BLaER1 treated with 17β-estradiol and CSF1 and Interleukin-3, amounts not matched to agents 10 nM and 100 nM (cell line): ENCODE measurements around the gene PTX4.
"Not testable (repeated sequence)": the region's sequence is repeated elsewhere in the genome, so short reads cannot be mapped to it uniquely, and the experiment has no call there.

Source experiments
- H3K27ac ChIP-seq, 11 experiments: shearing (Covaris generic); formaldehyde crosslinking; 2 replicates each; pipeline ENCODE4 v1.8.1; 2022
- H3K27me3 ChIP-seq, 11 experiments: shearing (Covaris generic); formaldehyde crosslinking; 2 replicates each; pipeline ENCODE4 v1.8.1; 2022
- H3K36me3 ChIP-seq, 11 experiments: shearing (Covaris generic); formaldehyde crosslinking; 2 replicates each; pipeline ENCODE4 v1.8.1; 2022
- H3K4me1 ChIP-seq, 10 experiments: shearing (Covaris generic); formaldehyde crosslinking; 2 replicates each; pipeline ENCODE4 v1.8.1; 2022
- H3K4me2 ChIP-seq, 11 experiments: shearing (Covaris generic); formaldehyde crosslinking; 2 replicates each; pipeline ENCODE4 v1.8.1; 2022
- H3K4me3 ChIP-seq, 10 experiments: shearing (Covaris generic); formaldehyde crosslinking; 2 replicates each; pipeline ENCODE4 v1.8.1; 2022
- H3K9ac ChIP-seq, 11 experiments: shearing (Covaris generic); formaldehyde crosslinking; 2 replicates each; pipeline ENCODE4 v1.8.1; 2022
- H3K9me3 ChIP-seq, 11 experiments: shearing (Covaris generic); formaldehyde crosslinking; replicated peaks in 1 of 11; 2 replicates each; pipeline ENCODE4 v1.8.1; 2022
- H4K20me1 ChIP-seq, 11 experiments: shearing (Covaris generic); formaldehyde crosslinking; 2 replicates each; pipeline ENCODE4 v1.8.1; 2022
- Cebpa-rat ChIP-seq, 11 experiments: shearing (Covaris generic); IDR thresholded peaks; 2 replicates each; pipeline ENCODE4 v1.8.1; 2022

Gene PTX4

GRCh38 chr16:1441391-1441829 is 47.3 kb downstream of the PTX4 start:
- Histone ChIP-seq H3K4me3 (no peak overlapping the region), H3K27ac (peak overlapping the region in 5 of 11 experiments; percentile 7 to 93 (median 47); a peak in 7 of 22 replicates), H3K36me3 (peaks cover 2 to 12% (median 4%) of the 10 kb centered on the region in 11 experiments; a peak in 18 of 22 replicates), H4K20me1 (peaks cover 0 to 12% (median 0%) of the 10 kb centered on the region in 11 experiments; a peak in 4 of 22 replicates), H3K4me1 (peaks cover 23 to 86% (median 73%) of the 10 kb centered on the region in 10 experiments), H3K4me2 (peak overlapping the region in 5 of 11 experiments; percentile 23 to 41 (median 28); a peak in 6 of 22 replicates), H3K9ac (peak overlapping the region in 5 of 11 experiments; percentile 19 to 47 (median 39); a peak in 6 of 22 replicates), H3K27me3 (no peaks in the 10 kb centered on the region), H3K9me3 (no peaks in the 10 kb centered on the region)
- no peak for TF ChIP-seq Cebpa-rat (IDR thresholded peaks at IDR 0.05)

GRCh38 chr16:1439699-1440074 is 49.1 kb downstream of the PTX4 start:
- peak overlapping the region in 2 of 11 experiments; percentile 28 to 47; a peak in 1 of 22 replicates for H3K9ac ChIP-seq
- not testable (repeated sequence) for H3K27me3 ChIP-seq, H4K20me1 ChIP-seq, H3K4me3 ChIP-seq, H3K36me3 ChIP-seq, H3K9me3 ChIP-seq
- H3K4me2 ChIP-seq: peak overlapping the region in 5 of 11 experiments; percentile 1 to 52 (median 41); a peak in 9 of 22 replicates
- peaks cover 6 to 86% (median 68%) of the 10 kb centered on the region in 10 experiments for H3K4me1 ChIP-seq
- H3K27ac ChIP-seq: peak overlapping the region in 4 of 11 experiments; percentile 31 to 43 (median 40); a peak in 6 of 22 replicates

GRCh38 chr16:1439058-1439698 is 49.6 kb downstream of the PTX4 start:
- Histone ChIP-seq H3K27ac (peak overlapping the region in 4 of 11 experiments; percentile 31 to 43 (median 40); a peak in 7 of 22 replicates), H3K4me1 (peaks cover 1 to 83% (median 64%) of the 10 kb centered on the region in 10 experiments; a peak in 19 of 20 replicates), H3K4me3 (no peak overlapping the region), H3K9me3 (no peaks in the 10 kb centered on the region), H3K4me2 (peak overlapping the region in 6 of 11 experiments; percentile 1 to 52 (median 36); a peak in 10 of 22 replicates), H3K9ac (peak overlapping the region in 2 of 11 experiments; percentile 28 to 47; a peak in 2 of 22 replicates), H4K20me1 (no peaks in the 10 kb centered on the region), H3K36me3 (no peaks in the 10 kb centered on the region; a peak in 2 of 22 replicates), H3K27me3 (no peaks in the 10 kb centered on the region)
- TF ChIP-seq Cebpa-rat (IDR thresholded peaks at IDR 0.05): no peak

GRCh38 chr16:1438229-1439057 is 50.3 kb downstream of the PTX4 start:
- peak overlapping the region in 6 of 11 experiments; percentile 17 to 52 (median 42); a peak in 9 of 22 replicates for H3K4me2 ChIP-seq
- H3K4me3 ChIP-seq: no peak overlapping the region
- no peaks in the 10 kb centered on the region for H3K27me3 ChIP-seq
- H3K36me3 ChIP-seq: no peaks in the 10 kb centered on the region; a peak in 2 of 22 replicates
- no peaks in the 10 kb centered on the region for H4K20me1 ChIP-seq
- TF ChIP-seq Cebpa-rat (IDR thresholded peaks at IDR 0.05): no peak
- peak overlapping the region in 2 of 11 experiments; percentile 44 to 47; a peak in 1 of 22 replicates for H3K9ac ChIP-seq
- H3K9me3 ChIP-seq: no peaks in the 10 kb centered on the region
- peak overlapping the region in 3 of 11 experiments; percentile 31 to 41 (median 40); a peak in 5 of 22 replicates for H3K27ac ChIP-seq
- H3K4me1 ChIP-seq: peaks cover 4 to 83% (median 64%) of the 10 kb centered on the region in 10 experiments; a peak in 18 of 20 replicates

GRCh38 chr16:1437606-1438005 is 51.1 kb downstream of the PTX4 start:
- Histone ChIP-seq H3K27ac (peak overlapping the region in 1 of 11 experiments; percentile 18; a peak in 1 of 22 replicates), H3K4me3 (no peak overlapping the region)

GRCh38 chr16:1436731-1437355 is 51.9 kb downstream of the PTX4 start:
- peaks cover 16 to 84% (median 72%) of the 10 kb centered on the region in 10 experiments for H3K4me1 ChIP-seq
- peak overlapping the region in 7 of 11 experiments; percentile 6 to 41 (median 30); a peak in 12 of 22 replicates for H3K4me2 ChIP-seq
- peaks cover 0 to under 1% (median 0%) of the 10 kb centered on the region in 11 experiments; a peak in 1 of 22 replicates for H3K27me3 ChIP-seq
- H4K20me1 ChIP-seq: no peaks in the 10 kb centered on the region
- H3K4me3 ChIP-seq: no peak overlapping the region
- no peaks in the 10 kb centered on the region; a peak in 1 of 22 replicates for H3K36me3 ChIP-seq
- H3K9me3 ChIP-seq: no peaks in the 10 kb centered on the region
- H3K27ac ChIP-seq: peak overlapping the region in 2 of 11 experiments; percentile 4 to 15; a peak in 2 of 22 replicates
- TF ChIP-seq Cebpa-rat (IDR thresholded peaks at IDR 0.05): no peak
- H3K9ac ChIP-seq: 0 out of 22 replicates have a peak overlapping the region, but pooled peaks of 2 of the 11 experiments have one; percentile 9 to 41

More at GRCh38 chr16:1437606-1438005, 51.1 kb downstream of the PTX4 start:
- H3K4me1 ChIP-seq: peaks cover 12 to 83% (median 65%) of the 10 kb centered on the region in 10 experiments
- H3K4me2 ChIP-seq: peak overlapping the region in 4 of 11 experiments; percentile 27 to 49 (median 36); a peak in 1 of 22 replicates
- no peaks in the 10 kb centered on the region for H4K20me1 ChIP-seq
- no peaks in the 10 kb centered on the region; a peak in 1 of 22 replicates for H3K36me3 ChIP-seq
- no peaks in the 10 kb centered on the region for H3K9me3 ChIP-seq
- no peak for TF ChIP-seq Cebpa-rat (IDR thresholded peaks at IDR 0.05)
- no peaks in the 10 kb centered on the region; a peak in 1 of 22 replicates for H3K27me3 ChIP-seq
- H3K9ac ChIP-seq: peak overlapping the region in 1 of 11 experiments; percentile 33; a peak in 2 of 22 replicates

GRCh38 chr16:1435921-1436697 is 52.6 kb downstream of the PTX4 start:
- peaks cover 0 to 4% (median 0%) of the 10 kb centered on the region in 11 experiments; a peak in 1 of 22 replicates for H3K27me3 ChIP-seq
- peak overlapping the region in 6 of 11 experiments; percentile 6 to 41 (median 30); a peak in 9 of 22 replicates for H3K4me2 ChIP-seq
- H3K4me1 ChIP-seq: peaks cover 23 to 84% (median 74%) of the 10 kb centered on the region in 10 experiments
- H4K20me1 ChIP-seq: no peaks in the 10 kb centered on the region
- H3K36me3 ChIP-seq: no peaks in the 10 kb centered on the region; a peak in 1 of 22 replicates
- H3K4me3 ChIP-seq: no peak overlapping the region
- 0 out of 22 replicates have a peak overlapping the region, but pooled peaks of 3 of the 11 experiments have one; percentile 9 to 41 (median 14) for H3K9ac ChIP-seq
- TF ChIP-seq Cebpa-rat (IDR thresholded peaks at IDR 0.05): no peak
- peak overlapping the region in 2 of 11 experiments; percentile 4 to 15; a peak in 2 of 22 replicates for H3K27ac ChIP-seq
- H3K9me3 ChIP-seq: no peaks in the 10 kb centered on the region
